Activated CD4-positive, alpha-beta memory T cell treated with anti-CD3 and anti-CD28 coated beads for 36 hours (primary cell): ENCODE results near the gene ZNF346. TPM values are rescaled to one million over a fixed set of nuclear protein-coding genes. Genes with fewer than 3 reads are reported as not detected.

Source experiments
- CTCF ChIA-PET: fragments of 350-600 bp; sonication (Branson Sonifier 250); formaldehyde crosslinking; loops from one replicate; lab custom pipeline; 2021; ENCODE audit warnings: antibody characterized with exemption, inconsistent platforms; lab: Charles Lee
- POLR2A ChIA-PET: fragments of 350-600 bp; sonication (Branson Sonifier 250); formaldehyde crosslinking; loops from one replicate; lab custom pipeline; 2021; ENCODE audit warnings: antibody characterized with exemption; lab: Charles Lee
- DNase-seq: peaks from one replicate; pipeline ENCODE4 v3.0.0-alpha.2; 2020
- H3K27ac Mint-ChIP-seq: one replicate; pipeline ENCODE4 v1.8.0; 2021; ENCODE audit warnings: mixed read lengths
- H3K27me3 Mint-ChIP-seq: one replicate; pipeline ENCODE4 v1.8.0; 2021; ENCODE audit warnings: mixed read lengths
- H3K36me3 Mint-ChIP-seq: one replicate; pipeline ENCODE4 v1.8.0; 2021; ENCODE audit warnings: mixed read lengths
- H3K4me1 Mint-ChIP-seq: one replicate; pipeline ENCODE4 v1.8.0; 2021; ENCODE audit warnings: low read depth, mixed read lengths
- H3K4me3 Mint-ChIP-seq: one replicate; pipeline ENCODE4 v1.8.0; 2021; ENCODE audit warnings: mild to moderate bottlenecking, mixed read lengths
- H3K9me3 Mint-ChIP-seq: one replicate; pipeline ENCODE4 v1.8.0; 2021; ENCODE audit warnings: mixed read lengths
- intact Hi-C: fragments of 100-400 bp; cut with micrococcal nuclease; formaldehyde crosslinking; loops from one replicate; pipeline ENCODE4 v1.15.1; 2023
- total RNA-seq, 2 experiments: library from RNA; stranded (reverse); gene quantifications; one replicate each; pipeline ENCODE4 v1.2.3, GENCODE V29; 2021

Gene ZNF346
- total RNA-seq, 2 experiments from 2014 or later = 12.7 to 15.6 TPM

DNA sequence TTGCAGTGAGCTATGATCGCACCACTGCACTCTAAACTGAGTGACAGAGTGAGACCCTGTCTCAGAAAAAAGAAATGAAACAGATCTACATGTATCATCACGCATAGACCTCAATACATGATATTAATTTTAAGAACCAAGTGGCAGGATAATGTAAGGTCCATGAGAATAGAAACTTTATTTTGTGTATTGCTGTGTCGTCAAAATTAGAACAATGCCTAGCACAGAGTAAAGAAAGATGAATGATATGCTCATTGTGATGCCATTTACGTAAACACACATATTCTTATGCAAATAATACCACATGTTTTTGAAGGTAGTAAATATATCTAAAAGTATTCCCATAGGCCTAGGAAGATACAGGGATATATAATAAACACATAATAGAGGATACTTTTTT lies 12.3 kb upstream of the ZNF346 start:
- intact Hi-C loops = no loop called here
- H3K4me3 Mint-ChIP-seq = no peak overlapping the region
- H3K36me3 Mint-ChIP-seq = peaks cover 5% of the 10 kb centered on the region
- H3K27ac Mint-ChIP-seq = no peak overlapping the region
- H3K27me3 Mint-ChIP-seq = no peaks in the 10 kb centered on the region
- ChIA-PET POLR2A (no interaction called here), CTCF (interaction anchor here (1.6 kb wide), 1 partner anchor 62 kb away, joined by 4 read pairs; no protein-coding TSS in a partner anchor)
- DNase-seq = no peak
- H3K9me3 Mint-ChIP-seq = no peaks in the 10 kb centered on the region
- peaks cover 9% of the 10 kb centered on the region for H3K4me1 Mint-ChIP-seq

DNA sequence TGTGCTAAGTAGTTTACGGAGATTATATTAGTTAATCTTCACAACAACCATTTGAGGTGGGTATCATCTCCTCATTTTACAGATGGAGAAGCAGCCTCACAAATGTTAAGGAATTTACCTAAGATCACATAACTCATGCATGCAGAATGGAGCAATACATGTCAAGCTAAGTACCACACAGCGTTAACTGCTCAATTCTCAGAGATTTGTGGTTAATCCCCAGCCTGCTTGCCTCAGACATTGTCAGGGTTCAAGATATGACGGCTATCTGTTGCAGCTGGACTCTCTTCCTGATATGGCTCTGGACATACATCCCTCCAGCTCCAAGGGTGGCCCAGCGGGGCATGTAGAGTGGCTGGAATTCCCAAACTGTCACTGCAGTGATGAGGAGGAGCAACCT lies 7.3 kb upstream of the ZNF346 start:
- intact Hi-C loops = no loop called here
- H3K4me3 Mint-ChIP-seq = no peak overlapping the region
- POLR2A ChIA-PET = no interaction called here

DNA sequence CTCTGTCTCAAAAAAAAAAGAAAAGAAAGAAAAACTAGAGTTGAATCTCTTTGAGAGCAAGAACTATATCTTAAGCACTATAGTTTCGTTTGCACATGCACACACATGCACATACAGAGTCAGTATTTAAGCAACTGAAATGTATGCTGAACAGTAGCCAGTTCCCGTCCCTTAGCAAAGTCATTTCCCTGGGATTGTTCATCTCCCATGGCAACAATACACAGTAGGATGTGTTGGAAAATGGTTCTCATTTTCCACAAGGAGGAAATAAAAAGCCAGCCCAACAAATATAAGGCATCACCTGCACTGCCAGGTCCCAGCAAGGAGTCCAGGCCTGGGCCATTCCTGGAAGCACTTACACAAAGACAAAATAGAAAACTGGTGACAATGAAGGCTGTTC lies 4.2 kb upstream of the ZNF346 start:
- no peak for DNase-seq
- H3K4me3 Mint-ChIP-seq = no peak overlapping the region
- H3K27me3 Mint-ChIP-seq = no peaks in the 10 kb centered on the region
- H3K4me1 Mint-ChIP-seq = peaks cover 13% of the 10 kb centered on the region
- CTCF ChIA-PET = interaction anchor here (1.0 kb wide), 1 partner anchor 17 kb away, joined by 4 read pairs; no protein-coding TSS in a partner anchor
- no peak overlapping the region for H3K27ac Mint-ChIP-seq
- POLR2A ChIA-PET = no interaction called here
- peaks cover 5% of the 10 kb centered on the region for H3K36me3 Mint-ChIP-seq
- intact Hi-C loops = no loop called here
- no peaks in the 10 kb centered on the region for H3K9me3 Mint-ChIP-seq

More for the DNA sequence above, 7.3 kb upstream of the ZNF346 start:
- Mint-ChIP-seq H3K36me3 (no peaks in the 10 kb centered on the region), H3K9me3 (no peaks in the 10 kb centered on the region), H3K4me1 (no peaks in the 10 kb centered on the region), H3K27ac (no peak overlapping the region), H3K27me3 (no peaks in the 10 kb centered on the region)
- CTCF ChIA-PET = interaction anchor here (1.0 kb wide), 1 partner anchor 9 kb away, joined by 4 read pairs; the partner anchor contains the start of gene UIMC1
- no peak for DNase-seq

DNA sequence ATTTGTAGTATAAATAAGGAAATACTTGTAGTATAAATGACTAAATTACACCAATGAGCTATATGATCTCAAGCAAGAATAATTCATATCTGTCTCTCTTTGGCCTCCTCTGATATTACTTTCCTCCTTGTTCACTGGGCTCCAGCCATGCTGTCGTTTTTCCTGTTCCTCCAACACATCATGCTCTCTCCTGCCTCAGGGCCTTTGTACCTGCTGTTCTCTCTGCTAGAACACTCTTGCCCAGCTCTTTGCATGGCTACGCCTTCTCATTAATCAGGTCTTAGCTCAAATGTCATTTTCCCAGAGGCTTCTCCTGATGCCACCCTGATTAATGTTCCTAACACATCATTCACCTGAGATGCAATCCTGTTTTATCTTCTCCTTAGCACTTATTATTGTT lies 2.5 kb upstream of the ZNF346 start:
- ChIA-PET CTCF (interaction anchor here (0.6 to 2.3 kb wide), 6 partner anchors 13 to 481 kb away, joined by 3 to 13 read pairs (median 3); no protein-coding TSS in a partner anchor), POLR2A (interaction anchor here (0.6 kb wide), 1 partner anchor 13 kb away, joined by 4 read pairs; no protein-coding TSS in a partner anchor)
- intact Hi-C loops = no loop called here
- no peak overlapping the region for H3K4me3 Mint-ChIP-seq
- no peaks in the 10 kb centered on the region for H3K27me3 Mint-ChIP-seq
- H3K36me3 Mint-ChIP-seq = peaks cover 8% of the 10 kb centered on the region
- no peak overlapping the region for H3K27ac Mint-ChIP-seq
- no peaks in the 10 kb centered on the region for H3K9me3 Mint-ChIP-seq
- peaks cover 26% of the 10 kb centered on the region for H3K4me1 Mint-ChIP-seq
- DNase-seq = no peak

DNA sequence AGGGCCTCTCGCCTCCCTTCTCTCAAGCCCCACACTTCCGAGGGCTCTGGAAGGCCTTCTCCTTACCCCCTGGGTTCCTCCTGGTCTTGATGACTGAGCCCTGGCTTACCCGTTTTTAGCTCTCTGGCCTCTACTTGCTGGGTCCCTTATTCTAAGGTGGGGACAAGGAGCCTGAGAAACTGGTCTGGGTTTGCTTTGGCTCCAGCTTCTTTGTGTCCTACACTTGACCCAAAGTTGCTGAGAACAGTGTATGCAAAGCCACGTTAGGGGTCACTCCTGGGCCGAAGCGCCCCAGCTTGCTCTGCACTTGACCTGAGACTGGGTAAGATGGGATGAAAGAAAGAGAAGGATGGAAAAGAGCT lies 788 bp downstream of the ZNF346 start:
- no peaks in the 10 kb centered on the region for H3K9me3 Mint-ChIP-seq
- ChIA-PET POLR2A (interaction anchor here (0.8 to 2.8 kb wide), 5 partner anchors 12 to 363 kb away, joined by 3 to 14 read pairs (median 3); partner anchors contain the start of gene UIMC1), CTCF (interaction anchor here (1.1 to 2.5 kb wide), 3 partner anchors 18 to 51 kb away, joined by 3 to 11 read pairs (median 9); no protein-coding TSS in a partner anchor)
- H3K36me3 Mint-ChIP-seq = peaks cover 16% of the 10 kb centered on the region
- peak overlapping the region; percentile 89 for H3K4me3 Mint-ChIP-seq
- intact Hi-C loops = no loop called here
- H3K27me3 Mint-ChIP-seq = no peaks in the 10 kb centered on the region
- peak overlapping the region; percentile 89 for H3K27ac Mint-ChIP-seq
- DNase-seq = peak; percentile 29
- peaks cover 33% of the 10 kb centered on the region for H3K4me1 Mint-ChIP-seq

DNA sequence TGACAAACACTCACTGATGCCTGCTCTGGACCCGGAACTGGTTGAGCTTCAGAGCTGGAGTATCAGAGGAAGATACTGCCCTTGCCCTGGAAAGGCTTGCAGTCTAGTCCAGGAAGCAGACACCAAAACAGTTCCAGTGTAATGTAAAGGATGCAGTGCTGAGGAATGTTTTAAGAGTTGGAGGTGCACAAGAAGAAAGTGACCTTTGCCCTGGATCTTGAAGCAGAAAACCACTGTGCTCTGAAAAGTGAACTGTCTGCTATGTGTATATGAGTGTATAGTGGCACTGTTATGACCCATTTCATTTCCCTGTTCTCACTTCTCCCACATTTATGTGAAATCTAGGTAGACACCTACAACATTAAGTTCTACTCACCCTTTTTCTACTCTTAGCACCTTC lies 2.1 kb downstream of the ZNF346 start:
- H3K4me3 Mint-ChIP-seq = no peak overlapping the region
- intact Hi-C loops = no loop called here

DNA sequence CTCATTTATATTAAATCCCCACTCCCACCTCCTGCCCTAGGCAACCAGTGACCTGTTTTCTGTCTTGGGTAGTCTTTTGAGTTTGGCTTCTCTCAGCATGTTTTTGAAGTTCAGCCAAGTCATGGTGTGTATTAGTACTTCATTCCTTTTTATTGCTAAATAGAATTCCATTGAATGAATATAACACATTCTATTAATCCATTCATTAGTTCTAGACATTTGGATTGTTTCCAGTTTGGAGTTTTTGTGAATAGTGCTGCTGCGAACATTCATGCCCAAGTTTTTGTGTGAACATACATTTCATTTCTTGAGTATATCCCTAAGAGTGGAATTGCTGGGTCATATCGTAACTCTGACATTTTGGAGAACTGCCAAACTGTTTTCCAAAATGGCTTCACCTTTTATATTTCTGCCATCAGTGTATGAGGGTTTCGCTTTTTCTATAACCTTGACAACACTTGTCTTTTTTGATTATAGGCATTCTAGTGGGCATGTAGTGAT lies 2.7 kb downstream of the ZNF346 start:
- Mint-ChIP-seq H3K27ac (no peak overlapping the region), H3K36me3 (peaks cover 26% of the 10 kb centered on the region), H3K9me3 (no peaks in the 10 kb centered on the region), H3K4me3 (no peak overlapping the region), H3K27me3 (no peaks in the 10 kb centered on the region), H3K4me1 (peaks cover 33% of the 10 kb centered on the region)
- intact Hi-C loops = loop anchor here (1.0 kb wide), 1 partner anchor 29 kb away; no protein-coding TSS in a partner anchor
- no peak for DNase-seq
- POLR2A ChIA-PET = no interaction called here
- CTCF ChIA-PET = no interaction called here

More for the DNA sequence above, 2.1 kb downstream of the ZNF346 start:
- H3K36me3 Mint-ChIP-seq = peaks cover 22% of the 10 kb centered on the region
- H3K27me3 Mint-ChIP-seq = no peaks in the 10 kb centered on the region
- H3K27ac Mint-ChIP-seq = no peak overlapping the region
- H3K4me1 Mint-ChIP-seq = peaks cover 33% of the 10 kb centered on the region
- POLR2A ChIA-PET = interaction anchor here (2.8 kb wide), 1 partner anchor 18 kb away, joined by 14 read pairs; the partner anchor contains the start of gene UIMC1
- no peaks in the 10 kb centered on the region for H3K9me3 Mint-ChIP-seq
- DNase-seq = no peak
- CTCF ChIA-PET = no interaction called here

DNA sequence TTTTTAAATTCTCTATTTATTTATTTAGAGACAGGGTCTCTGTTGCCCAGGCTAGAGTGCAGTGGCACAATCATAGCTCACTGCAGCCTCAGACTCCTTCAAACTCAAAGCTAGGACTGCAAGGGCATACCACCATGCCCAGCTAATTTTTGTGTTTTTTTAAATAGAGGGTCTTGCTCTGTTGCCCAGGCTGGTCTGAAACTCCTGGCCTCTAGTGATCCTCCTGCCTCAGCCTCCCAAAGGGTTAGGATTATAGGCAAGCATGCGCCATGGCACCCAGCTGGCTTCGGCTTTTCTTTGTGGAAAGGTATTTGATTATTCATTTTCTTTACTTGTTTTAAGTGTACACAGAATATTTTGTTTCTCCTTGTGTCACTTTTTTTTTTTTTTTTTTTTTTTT lies 5.2 kb downstream of the ZNF346 start:
- POLR2A ChIA-PET = interaction anchor here (0.8 kb wide), 1 partner anchor 10 kb away, joined by 4 read pairs; no protein-coding TSS in a partner anchor
- Mint-ChIP-seq H3K27ac (no peak overlapping the region), H3K36me3 (peaks cover 36% of the 10 kb centered on the region), H3K4me3 (no peak overlapping the region), H3K27me3 (no peaks in the 10 kb centered on the region), H3K9me3 (peaks cover 11% of the 10 kb centered on the region), H3K4me1 (peaks cover 25% of the 10 kb centered on the region)
- intact Hi-C loops = no loop called here
- CTCF ChIA-PET = interaction anchor here (0.6 to 1.9 kb wide), 3 partner anchors 44 to 370 kb away, joined by 3 to 6 read pairs (median 3); no protein-coding TSS in a partner anchor
- DNase-seq = no peak

DNA sequence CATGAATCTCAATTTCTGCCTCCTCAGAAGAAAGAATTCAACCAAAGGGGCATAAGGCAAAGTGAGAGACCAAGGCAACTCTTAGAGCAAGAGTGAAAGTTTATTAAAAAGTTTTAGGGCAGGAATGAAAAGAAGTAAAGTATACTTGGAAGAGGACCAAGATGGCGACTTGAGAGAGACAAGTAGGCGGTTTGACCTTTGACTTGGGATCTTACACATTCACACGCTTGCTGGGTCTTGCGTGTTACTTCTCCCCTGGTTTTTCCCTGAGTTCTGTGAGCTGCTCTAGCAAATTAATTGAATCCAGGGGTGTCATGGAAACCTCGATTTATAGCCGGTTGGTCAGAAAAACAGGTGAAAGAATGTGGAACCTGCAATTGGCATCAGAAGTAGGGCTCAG lies 7.0 kb downstream of the ZNF346 start:
- Mint-ChIP-seq H3K9me3 (peaks cover 11% of the 10 kb centered on the region), H3K36me3 (peaks cover 34% of the 10 kb centered on the region), H3K27ac (no peak overlapping the region), H3K4me1 (peaks cover 17% of the 10 kb centered on the region), H3K27me3 (no peaks in the 10 kb centered on the region), H3K4me3 (no peak overlapping the region)
- intact Hi-C loops = no loop called here
- CTCF ChIA-PET = no interaction called here
- DNase-seq = no peak
- POLR2A ChIA-PET = no interaction called here

DNA sequence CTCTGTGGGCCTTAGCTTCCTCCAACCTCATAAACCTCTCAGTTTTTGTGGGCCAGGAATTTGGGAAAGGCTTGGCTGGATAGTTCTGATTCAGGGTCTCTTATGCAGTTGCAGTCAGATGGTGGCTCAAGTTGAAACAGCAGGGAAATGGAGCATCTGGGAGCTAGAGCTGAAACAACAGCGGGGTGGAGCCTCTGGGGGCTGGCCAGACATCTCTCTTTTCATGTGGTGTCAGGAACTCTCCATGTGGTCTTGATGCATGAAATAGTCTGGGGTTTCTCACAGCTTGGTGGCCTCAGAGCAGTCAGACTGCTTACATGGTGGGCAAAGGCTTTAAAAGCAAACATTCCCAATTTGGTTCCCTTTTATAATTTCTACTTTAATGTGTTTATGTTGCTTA lies 13.5 kb downstream of the ZNF346 start:
- intact Hi-C loops = no loop called here
- CTCF ChIA-PET = interaction anchor here (0.6 to 1.5 kb wide), 2 partner anchors 14 to 16 kb away, joined by 4 read pairs; partner anchors contain the start of gene ZNF346

DNA sequence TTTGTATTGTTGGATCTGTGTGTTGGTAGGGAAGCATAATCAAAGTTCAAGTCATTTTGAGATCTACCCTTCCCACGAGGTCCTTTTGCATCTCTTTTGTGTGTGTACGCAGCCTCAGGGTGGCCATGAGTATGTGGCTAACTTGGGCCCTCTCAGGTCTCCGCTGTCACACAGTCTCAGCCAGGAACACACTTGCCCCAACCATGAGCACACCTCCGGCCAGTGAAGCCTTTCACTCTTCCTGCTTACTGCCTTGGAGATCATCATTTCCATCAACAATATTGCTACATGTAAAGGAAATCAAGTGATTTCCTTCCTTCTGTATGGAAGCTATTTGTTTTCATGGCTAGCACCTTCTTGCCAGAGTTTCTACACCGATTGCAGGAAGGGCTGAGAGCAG lies 13.9 kb downstream of the ZNF346 start:
- DNase-seq = no peak
- peaks cover 18% of the 10 kb centered on the region for H3K4me1 Mint-ChIP-seq
- peaks cover 12% of the 10 kb centered on the region for H3K36me3 Mint-ChIP-seq
- no peaks in the 10 kb centered on the region for H3K27me3 Mint-ChIP-seq
- H3K4me3 Mint-ChIP-seq = no peak overlapping the region
- intact Hi-C loops = no loop called here
- CTCF ChIA-PET = no interaction called here
- H3K27ac Mint-ChIP-seq = no peak overlapping the region
- peaks cover 2% of the 10 kb centered on the region for H3K9me3 Mint-ChIP-seq
- POLR2A ChIA-PET = no interaction called here

More for the DNA sequence above, 13.5 kb downstream of the ZNF346 start:
- Mint-ChIP-seq H3K27me3 (no peaks in the 10 kb centered on the region), H3K4me1 (peaks cover 15% of the 10 kb centered on the region), H3K4me3 (no peak overlapping the region), H3K27ac (no peak overlapping the region), H3K36me3 (peaks cover 15% of the 10 kb centered on the region), H3K9me3 (peaks cover 7% of the 10 kb centered on the region)
- DNase-seq = no peak
- POLR2A ChIA-PET = no interaction called here

DNA sequence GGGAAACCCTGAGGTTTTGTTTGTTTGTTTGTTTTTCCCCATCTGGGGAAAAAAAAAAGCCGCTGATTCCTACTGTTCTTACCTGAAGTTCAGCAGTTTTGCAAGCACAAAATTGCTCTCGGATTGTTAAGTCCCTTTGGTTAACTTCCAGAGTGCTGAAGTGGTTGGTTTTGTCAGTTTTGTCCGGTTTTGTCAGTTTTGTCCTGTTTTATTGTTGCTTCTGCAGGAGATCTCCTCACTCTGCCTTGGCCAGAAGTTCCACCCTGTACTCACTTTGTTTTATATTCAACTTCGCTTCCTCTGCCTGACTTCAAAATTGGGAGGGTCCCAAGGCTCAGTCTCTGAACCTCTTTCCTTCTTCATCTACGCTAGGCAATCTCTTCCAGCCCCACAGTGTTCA lies 14.4 kb downstream of the ZNF346 start:
- peaks cover 16% of the 10 kb centered on the region for H3K4me1 Mint-ChIP-seq
- POLR2A ChIA-PET = no interaction called here
- no peaks in the 10 kb centered on the region for H3K27me3 Mint-ChIP-seq
- H3K27ac Mint-ChIP-seq = no peak overlapping the region
- no peaks in the 10 kb centered on the region for H3K9me3 Mint-ChIP-seq
- DNase-seq = no peak
- no peak overlapping the region for H3K4me3 Mint-ChIP-seq
- peaks cover 13% of the 10 kb centered on the region for H3K36me3 Mint-ChIP-seq
- intact Hi-C loops = no loop called here
- CTCF ChIA-PET = interaction anchor here (1.5 kb wide), 1 partner anchor 35 kb away, joined by 7 read pairs; no protein-coding TSS in a partner anchor
